Endothelial cell (in vitro differentiated cells): ENCODE measurements around the gene LAMA4. TPM values are rescaled to one million over a fixed set of nuclear protein-coding genes. Genes with fewer than 3 reads are reported as not detected.

Experiments used
- DNase-seq: peaks from one replicate; pipeline ENCODE4 v3.0.0; 2021; ENCODE audit warnings: low spot score
- H3K27ac Mint-ChIP-seq: one replicate; pipeline ENCODE4 v1.8.0; 2021; ENCODE audit warnings: mixed read lengths, inconsistent platforms; ENCODE audit not compliant: unreplicated experiment
- H3K27me3 Mint-ChIP-seq: one replicate; pipeline ENCODE4 v1.8.0; 2021; ENCODE audit warnings: mild to moderate bottlenecking, moderate library complexity, mixed read lengths, inconsistent platforms; ENCODE audit not compliant: unreplicated experiment
- H3K36me3 Mint-ChIP-seq: one replicate; pipeline ENCODE4 v1.8.0; 2021; ENCODE audit warnings: mild to moderate bottlenecking, low read depth, mixed read lengths, inconsistent platforms; ENCODE audit not compliant: unreplicated experiment
- H3K4me1 Mint-ChIP-seq: one replicate; pipeline ENCODE4 v1.8.0; 2021; ENCODE audit warnings: mild to moderate bottlenecking, mixed read lengths, inconsistent platforms; ENCODE audit not compliant: unreplicated experiment
- H3K4me3 Mint-ChIP-seq: one replicate; pipeline ENCODE4 v1.8.0; 2021; ENCODE audit warnings: mild to moderate bottlenecking, mixed read lengths, inconsistent platforms; ENCODE audit not compliant: unreplicated experiment
- H3K9me3 Mint-ChIP-seq: one replicate; pipeline ENCODE4 v1.8.0; 2021; ENCODE audit warnings: mixed read lengths, inconsistent platforms; ENCODE audit not compliant: unreplicated experiment
- total RNA-seq: library from RNA; stranded (reverse); fragmentation: NEBNext Ultra II Directional; extraction: Animal tissue kit (Norgen Biotek cat#: 25700); gene quantifications from one replicate; pipeline ENCODE4 v1.2.1, GENCODE V29; 2021; ENCODE audit not compliant: unreplicated experiment
- TF ChIP-seq, protein P1 (sequence below): fragments of 200-600 bp; sonication (generic); IDR thresholded peaks from one replicate; pipeline ENCODE4 v1.5.0; 2021; ENCODE audit warnings: antibody characterized with exemption; ENCODE audit not compliant: unreplicated experiment

Gene LAMA4
- total RNA-seq, 1 donor from 2014 or later: 23.9 TPM

DNA sequence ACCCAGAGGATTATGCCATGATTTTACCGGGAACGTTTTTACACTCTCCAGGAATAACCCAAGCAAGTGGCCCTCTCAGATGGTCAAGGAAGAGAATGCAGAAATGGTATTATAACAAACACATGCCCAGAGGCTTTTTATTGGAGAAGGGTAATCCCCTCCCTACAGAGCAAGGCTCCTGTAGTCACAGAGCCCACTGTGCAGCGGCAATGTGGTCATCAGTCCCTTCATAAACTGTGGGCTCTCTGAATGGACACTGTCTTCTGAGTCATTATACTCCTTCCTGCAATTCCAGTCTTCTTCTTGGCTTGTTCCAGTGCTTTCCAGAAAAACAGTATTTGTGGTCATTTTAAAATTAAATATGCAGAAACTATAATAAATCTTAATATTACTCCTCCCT is 74.7 kb downstream of the LAMA4 start:
- Mint-ChIP-seq H3K4me3 (no peak overlapping the region), H3K4me1 (peaks cover 13% of the 10 kb centered on the region), H3K36me3 (no peaks in the 10 kb centered on the region), H3K27ac (no peak overlapping the region), H3K27me3 (no peaks in the 10 kb centered on the region), H3K9me3 (no peaks in the 10 kb centered on the region)
- TF ChIP-seq, protein P1, sequence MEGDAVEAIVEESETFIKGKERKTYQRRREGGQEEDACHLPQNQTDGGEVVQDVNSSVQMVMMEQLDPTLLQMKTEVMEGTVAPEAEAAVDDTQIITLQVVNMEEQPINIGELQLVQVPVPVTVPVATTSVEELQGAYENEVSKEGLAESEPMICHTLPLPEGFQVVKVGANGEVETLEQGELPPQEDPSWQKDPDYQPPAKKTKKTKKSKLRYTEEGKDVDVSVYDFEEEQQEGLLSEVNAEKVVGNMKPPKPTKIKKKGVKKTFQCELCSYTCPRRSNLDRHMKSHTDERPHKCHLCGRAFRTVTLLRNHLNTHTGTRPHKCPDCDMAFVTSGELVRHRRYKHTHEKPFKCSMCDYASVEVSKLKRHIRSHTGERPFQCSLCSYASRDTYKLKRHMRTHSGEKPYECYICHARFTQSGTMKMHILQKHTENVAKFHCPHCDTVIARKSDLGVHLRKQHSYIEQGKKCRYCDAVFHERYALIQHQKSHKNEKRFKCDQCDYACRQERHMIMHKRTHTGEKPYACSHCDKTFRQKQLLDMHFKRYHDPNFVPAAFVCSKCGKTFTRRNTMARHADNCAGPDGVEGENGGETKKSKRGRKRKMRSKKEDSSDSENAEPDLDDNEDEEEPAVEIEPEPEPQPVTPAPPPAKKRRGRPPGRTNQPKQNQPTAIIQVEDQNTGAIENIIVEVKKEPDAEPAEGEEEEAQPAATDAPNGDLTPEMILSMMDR: no peak
- DNase-seq: no peak

DNA sequence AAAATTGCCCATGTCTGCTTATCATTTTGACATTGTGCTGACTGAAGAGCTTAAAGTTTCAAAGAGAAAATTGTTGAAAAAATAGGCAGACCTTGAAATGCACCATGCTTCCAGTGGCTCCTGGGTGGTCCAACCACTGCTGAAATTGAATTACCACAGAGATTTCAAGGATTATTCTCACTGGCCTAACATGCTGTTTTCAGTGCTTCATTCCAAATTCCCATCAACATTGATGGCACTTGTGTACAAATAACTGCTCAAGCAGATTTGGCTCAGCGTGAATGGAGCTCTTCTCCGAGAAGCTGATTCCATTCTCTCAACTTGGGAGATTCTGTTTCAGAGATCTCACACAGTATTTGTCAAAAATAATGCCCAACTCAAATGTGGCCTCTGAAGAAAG is 75.5 kb downstream of the LAMA4 start:
- Mint-ChIP-seq H3K36me3 (no peaks in the 10 kb centered on the region), H3K9me3 (no peaks in the 10 kb centered on the region), H3K27ac (no peak overlapping the region), H3K4me1 (peaks cover 10% of the 10 kb centered on the region), H3K27me3 (no peaks in the 10 kb centered on the region), H3K4me3 (no peak overlapping the region)
- no peak for DNase-seq
- TF ChIP-seq, protein P1: no peak

DNA sequence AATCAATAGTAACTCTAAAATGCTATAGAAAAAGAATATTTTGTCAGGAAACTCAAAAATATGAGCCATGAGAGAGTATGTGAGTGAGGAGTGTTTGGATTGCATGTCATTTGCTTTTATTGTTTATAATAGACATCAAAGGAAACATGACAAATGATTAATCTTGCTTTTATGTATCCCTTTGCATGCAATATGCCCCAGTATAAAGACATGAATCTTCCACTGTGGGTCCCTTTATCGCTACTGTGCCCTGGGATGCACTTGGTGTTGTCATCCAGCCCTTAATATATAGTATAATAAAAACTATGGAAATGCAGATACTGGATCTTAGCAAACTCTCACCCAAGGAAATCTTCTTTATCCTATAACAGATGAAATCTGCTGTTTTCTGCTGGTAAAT is 77.3 kb downstream of the LAMA4 start:
- no peak overlapping the region for H3K27ac Mint-ChIP-seq
- TF ChIP-seq, protein P1: no peak
- no peak overlapping the region for H3K4me3 Mint-ChIP-seq
- no peaks in the 10 kb centered on the region for H3K9me3 Mint-ChIP-seq
- H3K4me1 Mint-ChIP-seq: peaks cover 14% of the 10 kb centered on the region
- H3K36me3 Mint-ChIP-seq: no peaks in the 10 kb centered on the region
- no peak for DNase-seq
- H3K27me3 Mint-ChIP-seq: no peaks in the 10 kb centered on the region

DNA sequence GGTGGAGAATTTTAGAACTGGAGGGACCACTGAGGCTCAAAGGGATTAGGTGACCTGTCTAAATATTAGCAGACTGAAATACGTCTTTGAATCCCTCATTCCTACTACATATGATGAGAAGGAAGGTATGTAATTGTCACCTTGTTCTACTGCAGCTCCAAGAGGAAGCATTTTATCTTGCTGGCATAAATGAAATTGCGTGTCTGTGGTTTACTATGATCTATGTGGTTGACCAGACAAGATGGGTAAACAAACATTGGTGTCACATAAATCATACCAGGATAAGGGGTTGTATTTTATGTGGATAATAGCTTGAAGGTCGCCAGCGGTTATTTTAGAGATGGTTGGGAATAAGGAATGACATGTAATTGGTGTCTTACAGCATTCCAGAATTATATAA is 78.2 kb downstream of the LAMA4 start:
- Mint-ChIP-seq H3K36me3 (no peaks in the 10 kb centered on the region), H3K9me3 (no peaks in the 10 kb centered on the region), H3K27ac (no peak overlapping the region), H3K27me3 (no peaks in the 10 kb centered on the region), H3K4me3 (no peak overlapping the region), H3K4me1 (peaks cover 20% of the 10 kb centered on the region)
- TF ChIP-seq, protein P1: no peak
- DNase-seq: no peak

DNA sequence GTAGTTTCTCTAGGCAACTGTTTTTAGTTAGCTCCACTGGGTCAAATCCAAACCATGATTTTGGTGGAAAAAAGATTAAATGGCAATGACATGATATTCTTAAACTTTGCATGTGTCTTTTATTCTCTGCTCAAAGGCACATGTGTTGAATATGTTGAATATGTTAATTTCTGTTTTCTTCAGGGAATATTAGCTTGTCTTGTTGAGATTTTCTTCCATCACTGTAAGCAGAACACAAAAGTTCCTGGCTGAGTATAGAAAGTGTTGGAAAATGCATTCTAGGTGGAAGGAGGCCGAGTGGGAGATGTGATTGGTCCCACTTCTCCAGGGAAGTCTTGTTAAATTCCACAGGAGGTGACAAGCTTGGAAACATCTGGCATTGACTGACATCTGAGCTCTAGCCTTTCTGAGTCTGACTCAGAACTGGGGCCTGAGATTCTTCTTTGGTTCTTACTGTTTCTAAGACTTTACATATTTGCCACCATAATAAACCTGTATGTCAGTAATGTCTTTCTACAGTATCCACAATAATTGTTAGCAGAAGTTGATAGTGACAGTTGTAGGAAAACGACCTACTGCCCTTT is 81.1 kb downstream of the LAMA4 start:
- peak overlapping the region; percentile 85 for H3K27ac Mint-ChIP-seq
- H3K36me3 Mint-ChIP-seq: no peaks in the 10 kb centered on the region
- H3K27me3 Mint-ChIP-seq: no peaks in the 10 kb centered on the region
- H3K9me3 Mint-ChIP-seq: no peaks in the 10 kb centered on the region
- TF ChIP-seq, protein P1: no peak
- H3K4me3 Mint-ChIP-seq: no peak overlapping the region
- H3K4me1 Mint-ChIP-seq: peaks cover 27% of the 10 kb centered on the region
- no peak for DNase-seq
